ENCODE measurements around the gene BRSK1.

BRSK1 gene

DNA sequence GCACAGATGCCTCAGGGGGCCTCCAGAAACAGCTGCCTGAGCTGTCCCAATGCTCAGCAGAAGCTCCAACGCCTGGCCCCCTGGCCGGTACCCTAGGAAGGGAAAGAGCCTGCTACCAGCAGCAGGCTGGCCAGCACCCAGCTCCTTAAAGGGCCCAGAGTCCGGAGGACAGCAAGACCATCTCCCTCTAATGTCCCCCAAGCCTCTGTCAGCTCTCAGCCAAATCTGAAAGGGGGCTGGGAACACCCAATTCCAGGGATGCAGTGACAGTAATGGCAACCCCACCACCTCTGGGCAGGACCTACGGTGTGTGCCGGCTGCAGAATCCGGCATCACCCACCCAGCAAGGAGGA, 29.2 kb upstream of the BRSK1 start:
- DNase-seq = no peak

DNA sequence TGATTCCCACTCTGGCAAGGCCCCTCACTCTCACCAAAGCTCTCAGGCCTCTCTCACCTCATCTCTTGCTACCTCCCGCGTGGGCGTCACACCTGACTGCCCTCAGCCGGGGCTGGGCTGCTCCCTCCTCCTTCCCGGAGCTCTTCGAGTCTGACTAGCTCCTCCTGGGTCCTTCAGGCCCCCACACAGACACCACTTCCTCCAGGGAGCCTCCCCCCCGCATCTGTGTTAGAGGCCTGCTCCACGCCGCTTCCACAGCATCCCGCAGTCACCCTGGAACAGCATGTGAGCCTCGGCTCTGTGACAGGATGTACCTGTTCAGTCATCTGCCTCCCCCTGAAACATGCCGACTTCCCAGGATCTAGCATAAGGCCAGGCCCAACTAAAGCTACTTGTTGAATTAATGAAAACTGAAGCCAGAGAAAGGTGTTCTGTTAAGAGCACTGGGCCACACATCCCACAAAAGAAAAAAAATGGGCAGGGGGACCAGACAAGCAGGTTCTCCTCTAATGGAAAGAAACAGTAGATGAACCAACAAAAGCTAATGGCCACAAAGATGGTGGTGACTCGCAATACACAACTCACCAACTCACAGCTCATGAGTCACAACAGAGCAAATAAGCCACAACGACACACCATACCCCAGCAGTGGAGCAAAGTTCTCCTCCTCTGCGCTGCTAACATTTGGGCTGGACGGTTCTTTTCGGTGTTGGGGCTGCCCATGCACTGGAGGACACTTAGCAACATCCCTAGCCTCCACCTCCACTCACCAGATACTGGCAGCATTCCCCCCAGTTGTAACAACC, 28.0 kb upstream of the BRSK1 start:
- peak in 1 of 4 experiments; percentile 18 for DNase-seq

DNA sequence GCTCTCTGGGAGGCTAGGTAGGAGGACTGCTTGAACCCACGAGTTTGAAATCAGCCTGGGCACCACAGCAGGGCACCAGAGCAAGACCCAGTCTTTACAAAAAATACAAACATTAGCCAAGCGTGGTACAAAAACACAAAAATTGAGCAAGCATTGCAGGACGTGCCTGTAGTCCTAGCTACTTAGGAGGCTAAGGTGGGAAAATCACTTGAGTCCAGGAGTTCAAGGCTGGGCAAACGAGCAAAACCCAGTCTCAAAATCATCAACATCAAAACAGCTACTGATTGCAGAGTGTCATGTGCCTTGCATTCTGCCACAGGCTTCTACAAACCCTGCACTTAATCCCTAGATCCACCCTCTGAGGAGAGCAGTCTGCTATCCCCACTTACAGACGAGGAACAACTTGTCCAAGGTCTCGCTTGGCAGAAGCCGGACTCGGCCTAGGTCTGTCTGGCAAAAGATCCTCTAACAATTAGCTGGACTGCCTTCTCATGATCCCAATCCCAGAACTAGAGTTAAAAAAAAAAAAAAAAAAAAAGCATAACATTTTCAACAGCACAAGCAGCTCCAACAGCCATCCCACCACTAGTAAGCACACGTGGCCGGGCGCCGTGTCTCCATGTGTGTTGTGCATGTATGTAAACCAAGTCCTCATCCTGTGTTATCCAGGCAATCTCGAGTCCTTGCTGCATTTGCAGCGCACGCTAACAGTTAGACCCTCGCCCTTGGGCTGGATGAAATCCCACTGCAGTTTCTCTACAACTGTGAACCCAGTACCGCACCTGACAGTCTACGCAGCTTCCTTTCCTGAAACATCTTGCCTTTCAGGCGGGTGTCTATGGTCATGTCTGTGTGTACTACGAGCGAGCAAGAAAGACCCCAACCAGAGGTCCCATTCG, 27.0 kb upstream of the BRSK1 start:
- DNase-seq = no peak

DNA sequence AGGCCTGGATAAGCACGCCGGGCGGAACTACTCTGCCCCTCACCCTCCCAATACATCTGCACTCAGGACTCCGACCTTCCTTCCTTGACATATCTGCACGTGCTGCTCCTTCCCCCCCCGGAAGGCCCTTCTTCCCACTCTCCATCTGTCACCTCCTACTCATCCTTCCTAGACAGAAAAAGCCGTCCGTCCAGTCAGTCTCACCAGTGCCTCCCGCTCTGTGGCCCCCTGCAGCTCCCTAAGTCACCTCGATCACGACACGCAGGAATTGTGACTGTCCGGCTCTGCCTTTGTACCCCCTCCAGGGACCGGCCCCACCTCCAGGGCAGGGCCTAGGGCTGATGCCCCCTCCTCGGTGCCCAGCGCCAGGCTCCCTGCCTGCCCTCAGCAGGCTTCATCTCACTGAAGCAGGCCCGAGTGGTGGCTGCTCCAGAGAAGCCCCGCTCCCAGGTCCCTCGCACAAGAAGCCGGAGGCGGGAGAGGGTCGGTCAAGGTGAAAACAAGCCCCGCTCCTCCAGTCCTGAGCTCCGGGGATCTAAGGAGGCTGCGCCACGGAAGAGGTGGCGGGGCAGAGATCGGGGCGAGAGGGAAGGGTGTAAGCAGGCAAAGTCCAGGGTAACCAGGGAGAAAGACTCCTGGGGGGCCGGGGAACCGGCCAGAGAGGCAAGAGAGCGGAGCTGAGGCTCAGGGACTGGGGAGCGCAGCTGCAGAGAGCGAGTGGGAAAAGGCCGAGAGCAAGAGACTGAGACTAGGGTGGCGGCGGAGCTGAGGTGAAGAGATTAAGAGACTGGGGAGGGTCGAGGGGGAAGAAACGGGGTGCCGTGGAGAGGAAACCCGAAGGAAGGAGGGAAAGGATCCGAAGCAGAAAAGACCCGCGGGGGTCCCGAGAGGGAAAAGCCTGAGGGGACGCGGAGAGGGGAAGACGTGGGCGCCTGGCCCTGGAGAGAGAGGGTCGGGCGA, 26.1 kb upstream of the BRSK1 start:
- no peak for DNase-seq

DNA sequence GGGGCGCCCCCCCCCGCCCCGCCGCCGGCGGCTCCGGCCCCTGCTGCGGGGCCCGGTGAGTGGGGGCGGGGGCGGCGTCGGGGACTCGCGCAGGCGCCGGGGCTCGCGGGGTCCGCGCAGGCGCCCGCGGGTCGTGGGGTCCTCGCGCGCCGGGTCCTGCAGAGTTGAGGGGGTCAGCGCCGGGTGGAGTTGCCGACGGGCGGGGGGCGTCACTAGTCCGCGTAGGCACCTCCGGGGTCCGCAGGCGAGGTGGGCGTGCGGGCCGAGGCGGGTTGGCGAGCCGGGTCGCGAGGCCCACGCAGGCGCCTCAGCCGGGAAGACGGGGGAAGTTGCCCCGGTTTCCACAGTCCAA, 25.3 kb upstream of the BRSK1 start:
- DNase-seq = peak in 1 of 4 experiments; percentile 52

DNA sequence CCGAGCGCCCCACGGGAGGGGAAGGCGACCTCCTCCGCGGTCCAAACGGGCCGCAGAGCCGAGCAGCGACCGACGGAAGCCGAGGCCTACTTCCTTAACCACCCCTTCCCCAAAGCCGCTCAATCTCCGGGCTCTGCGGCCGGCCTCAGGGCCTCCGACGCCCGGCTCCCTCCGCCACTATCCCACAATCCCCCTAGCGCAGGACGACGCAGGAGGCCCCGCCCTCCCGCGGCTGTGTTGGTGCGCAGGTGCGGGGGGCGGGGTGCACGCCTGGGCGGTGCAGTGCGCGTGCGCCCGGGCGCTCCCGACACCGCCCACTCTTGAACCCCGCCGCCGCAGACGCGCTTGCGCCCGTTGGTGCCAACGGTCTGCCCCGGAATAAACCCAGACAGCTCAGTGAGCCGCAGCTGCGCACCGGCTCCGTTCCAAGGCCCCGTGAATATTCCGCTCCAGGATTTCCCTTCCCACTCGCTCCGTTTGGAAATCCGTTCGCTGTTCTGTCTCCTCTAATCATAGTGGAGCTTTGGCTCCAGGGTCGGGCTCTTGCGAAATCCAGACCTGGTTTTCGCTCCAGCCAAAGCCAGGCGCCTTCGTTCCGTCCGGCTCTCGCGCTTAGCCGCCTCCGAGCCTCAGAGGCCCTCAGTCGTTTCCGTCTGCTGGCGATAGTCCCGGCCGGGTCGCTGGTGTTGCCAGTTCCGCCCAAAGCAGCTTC, 24.8 kb upstream of the BRSK1 start, which contains the start of gene PPP6R1:
TSS of gene PPP6R1 (minus strand) at position 190 of the 712 bp plus-strand sequence. CDS start 11,914 bp downstream, outside the sequence.
- DNase-seq = peak; percentile 90 to 94 (median 92)

DNA sequence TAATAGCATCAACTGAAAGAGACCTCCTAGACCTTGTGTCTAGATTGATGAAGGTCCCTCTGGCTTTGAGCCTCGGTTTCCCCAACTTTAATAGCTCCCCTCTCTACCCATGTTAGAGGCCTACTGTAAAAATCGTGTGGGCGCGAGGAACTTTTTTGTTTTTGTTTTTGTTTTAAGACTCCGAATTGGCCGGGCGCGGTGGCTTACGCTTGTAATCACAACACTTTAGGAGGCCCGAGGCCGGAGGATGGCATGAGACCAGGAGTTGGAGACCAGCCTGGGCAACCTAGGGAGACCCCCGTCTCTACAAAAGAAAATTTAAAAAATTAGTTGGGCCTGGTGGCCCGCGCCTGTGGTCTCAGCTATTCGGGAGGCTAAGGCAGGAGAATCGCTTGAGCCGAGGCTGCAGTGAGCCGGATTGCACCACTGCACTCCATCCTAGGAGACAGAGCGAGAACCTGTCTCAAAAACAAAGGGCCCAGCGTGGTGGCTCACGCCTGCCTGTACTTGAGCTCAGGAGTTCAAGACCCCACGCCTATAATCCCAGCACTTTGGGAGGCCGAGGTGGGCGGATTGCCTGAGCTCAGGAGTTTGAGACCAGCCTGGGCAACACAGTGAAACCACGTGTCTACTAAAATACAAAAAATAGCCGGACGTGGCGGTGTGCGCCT, 24.1 kb upstream of the BRSK1 start:
- DNase-seq = no peak

DNA sequence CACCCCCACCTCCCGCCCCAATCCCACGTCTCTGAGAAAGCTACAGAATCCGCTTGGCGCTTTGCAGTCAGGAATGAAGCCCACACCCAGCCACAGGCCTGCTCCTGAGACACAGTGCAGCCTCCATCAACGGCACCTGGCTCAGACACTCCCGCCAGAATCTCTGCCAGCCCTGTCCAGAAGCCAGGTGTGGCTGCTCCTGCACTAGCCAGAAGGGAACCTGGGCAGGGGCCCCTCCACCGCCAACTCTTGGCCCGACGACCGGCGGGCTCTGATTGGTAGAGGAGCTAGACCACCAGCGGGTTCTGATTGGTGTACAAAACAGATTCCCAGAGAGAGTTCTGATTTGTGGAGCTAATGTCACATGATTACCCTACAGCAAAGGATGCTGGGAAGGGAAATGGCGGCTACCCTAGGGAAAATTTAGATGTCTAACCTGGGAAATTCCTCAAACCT, 22.1 kb upstream of the BRSK1 start:
- no peak for DNase-seq

DNA sequence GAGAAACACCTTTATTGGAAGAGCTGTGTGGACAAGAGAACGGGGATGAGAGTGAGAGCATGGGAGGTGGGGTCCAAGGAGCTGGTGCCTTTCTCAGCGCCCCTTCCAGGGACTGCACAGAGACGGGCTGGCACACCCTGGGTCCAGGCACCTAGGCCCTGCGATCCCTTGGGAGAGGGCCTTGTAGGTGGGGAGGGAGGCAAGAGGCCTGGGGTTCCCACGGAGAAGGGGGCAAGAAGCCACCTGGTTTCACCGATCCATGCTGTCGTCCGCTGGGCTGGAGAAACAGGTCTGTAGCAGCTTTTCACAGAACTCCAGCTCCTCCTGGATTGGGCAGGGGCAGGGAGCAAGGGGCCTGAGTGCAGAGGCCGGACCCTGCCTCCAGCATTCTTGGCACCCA, 21.4 kb upstream of the BRSK1 start:
- no peak for DNase-seq

DNA sequence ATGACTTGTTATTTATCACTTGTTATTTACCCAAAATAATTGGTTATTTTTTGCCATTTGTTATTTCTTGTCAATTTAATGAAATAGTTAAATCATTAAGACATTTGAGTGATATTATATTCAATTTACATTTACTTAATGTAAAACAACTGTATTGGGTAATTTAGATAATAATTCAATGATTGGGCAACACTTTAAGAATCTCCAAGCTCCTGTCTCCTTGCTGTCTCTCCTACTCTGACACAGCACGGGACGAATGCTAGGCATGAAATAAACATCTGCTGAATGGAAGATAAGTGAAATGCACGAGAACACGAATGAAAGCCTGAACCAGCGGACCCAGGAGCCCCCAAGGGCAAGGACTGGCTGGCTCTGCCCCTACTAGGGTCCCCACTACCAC, 19.3 kb upstream of the BRSK1 start:
- no peak for DNase-seq

DNA sequence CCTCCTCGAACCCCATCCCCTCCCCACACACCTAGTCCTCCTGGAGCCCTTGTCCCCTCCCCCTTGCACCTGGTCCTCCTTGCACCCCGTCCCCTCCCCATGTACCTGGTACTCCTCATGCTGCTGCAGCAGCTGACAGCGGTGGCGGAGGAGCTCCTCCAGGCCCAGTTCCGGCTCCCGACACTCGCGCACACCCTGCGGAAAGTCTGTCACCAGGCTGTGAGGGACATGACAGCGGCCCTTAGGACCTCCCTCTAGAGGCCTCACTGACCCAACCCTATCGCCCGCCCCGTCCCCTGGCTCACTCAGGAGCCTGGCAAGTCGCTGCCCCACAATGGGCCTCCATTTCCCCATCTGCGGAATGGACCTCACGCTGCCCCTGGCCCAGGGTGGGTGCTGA, 18.6 kb upstream of the BRSK1 start:
- DNase-seq = no peak

DNA sequence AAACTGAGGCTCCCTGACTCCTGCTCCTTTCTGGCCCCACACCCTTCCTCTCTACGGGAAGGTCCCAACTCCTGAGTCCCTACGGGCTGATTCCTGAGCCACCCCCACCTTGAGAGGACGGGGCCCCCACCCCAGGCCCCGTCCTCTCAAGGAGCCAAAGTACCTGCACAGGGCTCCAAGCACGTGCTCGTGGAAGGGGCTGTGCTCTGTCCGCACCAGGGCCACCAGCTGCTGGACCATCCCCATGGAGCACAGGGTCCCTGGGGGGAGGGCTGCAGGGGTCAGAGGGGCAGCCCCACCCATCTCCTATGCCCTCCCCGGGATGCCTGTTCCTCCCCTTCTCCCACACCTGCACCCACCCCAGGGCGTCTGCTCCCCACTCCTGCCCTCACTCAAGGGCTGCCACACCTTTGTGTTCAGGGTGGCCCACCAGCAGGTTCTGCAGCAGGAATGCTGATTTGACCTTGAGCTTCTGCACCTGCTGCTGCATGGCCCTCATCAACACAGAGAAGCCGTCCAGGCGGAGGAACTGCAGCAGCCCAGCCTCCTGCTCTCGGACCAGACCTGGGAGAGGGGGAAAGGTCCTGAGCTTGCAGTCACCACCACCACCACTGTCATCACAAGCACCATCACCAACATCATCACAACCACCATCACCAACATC, 17.9 kb upstream of the BRSK1 start:
- no peak for DNase-seq

DNA sequence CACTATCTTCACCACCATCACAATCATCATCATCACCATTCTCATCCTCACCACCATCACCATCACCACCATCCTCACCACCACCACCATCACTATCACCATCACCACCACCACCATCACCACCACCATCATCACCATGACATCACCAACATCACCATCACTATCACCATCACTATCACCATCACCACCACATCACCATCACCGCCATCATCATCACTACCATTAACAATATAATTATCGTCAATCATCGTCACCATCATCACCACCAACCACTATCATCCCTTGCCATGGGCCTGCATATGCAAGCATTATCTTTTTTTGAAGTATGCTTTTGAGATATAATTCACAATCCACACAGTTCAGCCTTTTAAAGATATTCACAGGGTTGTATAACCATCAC, 17.4 kb upstream of the BRSK1 start:
- no peak for DNase-seq

DNA sequence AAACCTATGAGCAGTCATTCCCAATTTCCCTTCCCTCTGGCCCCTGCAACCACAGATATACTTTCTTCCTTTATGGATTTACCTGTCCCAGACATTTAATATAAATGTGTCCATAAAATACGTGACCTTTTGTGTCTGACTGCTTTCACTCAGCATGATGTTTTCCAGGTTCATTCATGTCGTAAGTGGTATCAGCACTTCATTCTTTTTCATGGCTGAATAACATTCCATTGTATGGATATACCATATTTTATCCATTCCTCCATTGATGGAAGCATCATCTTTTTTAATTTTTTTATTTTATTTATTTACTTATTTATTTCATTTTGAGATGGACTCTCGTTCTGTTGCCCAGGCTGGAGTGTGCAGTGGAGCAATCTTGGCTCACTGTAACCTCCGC, 17.0 kb upstream of the BRSK1 start:
- no peak for DNase-seq

DNA sequence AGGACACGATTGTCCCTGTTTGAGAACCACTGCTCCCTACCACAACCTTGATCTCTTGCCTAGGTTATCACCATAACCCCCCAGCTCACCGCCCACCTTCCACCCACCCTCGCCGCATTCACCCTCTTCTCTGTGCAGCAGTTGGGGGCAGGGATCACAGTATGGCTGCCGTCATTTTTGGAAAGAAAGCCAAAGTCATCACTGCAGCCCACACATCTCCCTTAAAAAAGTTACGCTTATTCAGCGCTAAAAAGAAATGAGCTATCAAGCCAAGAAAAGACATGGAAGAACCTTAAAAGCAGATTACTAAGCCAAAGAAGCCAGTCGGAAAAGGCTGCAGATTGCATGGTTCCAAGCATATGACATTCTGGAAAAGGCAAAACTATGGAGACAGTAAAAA, 14.5 kb upstream of the BRSK1 start:
- no peak for DNase-seq

DNA sequence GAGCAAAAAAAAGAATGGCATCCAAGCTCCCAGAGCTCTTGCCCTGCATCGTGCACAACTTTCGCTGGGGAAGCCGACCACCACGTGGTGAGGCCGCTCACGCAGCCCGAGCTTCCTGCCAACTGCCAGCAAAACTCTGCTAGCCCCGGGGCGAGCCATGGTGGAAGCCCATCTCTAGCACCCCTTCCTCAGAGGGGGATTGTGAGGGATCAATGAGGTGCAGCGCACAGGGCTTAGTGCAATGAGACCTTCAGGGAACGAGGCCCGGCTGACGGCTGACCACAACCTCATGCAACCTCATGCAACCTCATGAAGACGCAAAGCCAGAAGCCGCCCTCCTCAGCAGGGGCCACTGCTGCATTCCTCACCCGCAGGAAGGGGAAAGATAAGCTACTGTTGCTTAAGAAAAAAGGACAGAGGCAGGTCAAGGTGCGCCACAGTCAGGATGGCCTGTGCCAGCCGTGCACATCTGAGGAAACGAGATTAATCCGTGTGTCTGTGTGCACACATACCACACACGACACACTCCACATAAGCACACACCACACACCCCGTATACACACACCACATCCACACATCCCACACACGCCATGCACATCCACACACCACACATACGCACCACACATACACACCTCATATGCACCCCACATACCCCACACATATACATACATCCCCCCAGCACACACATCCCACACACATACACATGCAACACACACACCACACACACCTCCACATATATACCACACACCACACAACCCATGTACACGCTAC, 13.4 kb upstream of the BRSK1 start:
- DNase-seq = no peak

DNA sequence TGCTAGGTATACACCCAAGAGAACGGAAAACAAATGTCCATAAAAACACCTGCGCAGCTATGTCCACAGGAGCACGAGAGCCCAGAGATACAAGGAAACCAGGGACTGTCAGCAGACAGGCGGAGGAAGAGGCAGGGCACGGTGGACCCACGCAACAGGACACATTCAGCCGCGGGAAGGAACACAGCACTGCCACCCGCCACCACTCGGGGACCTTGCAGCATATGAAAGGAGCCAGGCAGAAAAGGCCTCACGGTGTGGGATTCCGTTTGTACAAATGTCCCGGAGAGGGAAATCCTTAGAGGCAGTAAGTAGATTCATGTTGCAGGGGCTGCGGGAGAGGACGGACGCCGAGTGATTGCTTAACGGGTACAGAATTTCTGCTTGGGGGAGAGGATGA, 11.7 kb upstream of the BRSK1 start:
- DNase-seq = no peak

DNA sequence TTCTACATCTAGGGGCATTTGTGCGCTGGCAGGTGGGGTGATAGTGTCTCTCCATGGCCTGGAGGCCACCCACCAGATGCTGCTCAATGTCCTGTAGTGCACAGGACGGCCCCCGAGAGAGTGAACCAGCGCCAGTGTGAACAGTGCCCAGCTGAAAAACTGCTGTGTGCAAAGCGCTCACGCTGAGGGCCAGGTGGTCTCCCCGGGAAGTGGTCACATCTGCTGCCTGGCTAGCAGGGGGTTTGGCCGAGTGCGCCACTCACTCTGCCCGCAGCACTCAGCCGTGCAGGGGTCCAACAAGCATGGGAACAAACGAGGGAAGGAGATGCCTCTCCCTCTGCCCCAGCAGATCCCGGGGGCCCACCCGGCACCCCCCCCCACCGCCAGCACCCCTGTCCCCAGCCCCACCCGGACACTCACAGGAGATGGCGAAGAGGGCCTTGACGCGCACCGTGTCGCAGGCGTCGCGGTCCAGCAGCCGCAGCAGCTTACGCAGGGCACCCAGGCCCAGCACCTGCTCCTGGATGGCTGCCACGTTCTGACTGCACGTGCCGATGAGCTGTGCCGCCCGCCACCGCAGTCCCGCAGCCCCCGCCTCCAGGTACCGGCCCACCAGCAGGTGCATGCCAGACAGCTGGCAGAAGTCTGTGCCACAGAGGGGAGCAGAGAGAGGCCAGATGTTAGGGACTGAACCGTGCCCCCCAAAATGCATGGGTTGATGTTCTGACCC, 9.7 kb upstream of the BRSK1 start:
- DNase-seq = no peak
